GM19328 (cell line): ENCODE measurements around the gene BABAM2.
"Not testable (repeated sequence)": the region's sequence is repeated elsewhere in the genome, so short reads cannot be mapped to it uniquely, and the experiment has no call there.

Experiments used
- ATAC-seq: cut with Tn5 transposase; IDR thresholded peaks from one replicate; pipeline ENCODE4 v1.9.1; 2021; ENCODE audit warnings: mild to moderate bottlenecking, moderate library complexity; ENCODE audit not compliant: unreplicated experiment

BABAM2 gene

DNA sequence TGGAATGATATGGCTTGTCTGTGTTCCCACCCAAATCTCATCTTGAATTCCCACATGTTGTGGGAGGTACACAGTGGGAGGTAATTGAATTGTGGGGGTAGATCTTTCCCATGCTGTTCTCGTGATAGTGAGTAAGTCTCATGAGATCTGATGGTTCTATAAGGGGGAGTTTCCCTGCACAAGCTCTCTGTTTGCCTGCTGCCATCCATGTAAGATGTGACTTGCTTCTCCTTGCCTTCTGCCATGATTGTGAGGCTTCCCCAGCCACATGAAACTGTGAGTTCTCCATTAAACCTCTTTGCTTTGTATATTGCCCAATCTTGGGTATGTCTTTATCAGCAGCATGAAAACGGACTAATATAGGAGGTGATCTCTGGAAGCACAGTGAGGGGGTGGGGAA, 78.4 kb downstream of the BABAM2 start:
- not testable (repeated sequence) for ATAC-seq

DNA sequence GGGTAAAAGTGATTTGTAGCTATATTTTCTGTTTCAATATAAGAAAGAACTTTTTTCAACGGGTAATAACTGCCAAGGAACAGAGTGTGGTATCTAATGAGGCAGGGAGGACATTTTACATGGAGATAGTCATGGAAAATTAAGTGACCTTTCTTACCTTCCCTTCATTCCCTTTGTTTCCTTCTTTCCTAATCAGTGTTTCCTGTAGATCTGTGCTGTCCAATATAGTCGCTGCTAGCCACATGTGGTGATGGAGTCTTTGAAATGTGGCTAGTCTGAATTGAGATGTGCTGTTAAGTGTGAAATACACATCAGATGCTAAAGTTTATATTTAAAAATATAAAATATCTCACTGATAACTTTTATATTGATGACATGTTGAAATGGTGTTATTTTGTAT, 81.8 kb downstream of the BABAM2 start:
- no peak for ATAC-seq

DNA sequence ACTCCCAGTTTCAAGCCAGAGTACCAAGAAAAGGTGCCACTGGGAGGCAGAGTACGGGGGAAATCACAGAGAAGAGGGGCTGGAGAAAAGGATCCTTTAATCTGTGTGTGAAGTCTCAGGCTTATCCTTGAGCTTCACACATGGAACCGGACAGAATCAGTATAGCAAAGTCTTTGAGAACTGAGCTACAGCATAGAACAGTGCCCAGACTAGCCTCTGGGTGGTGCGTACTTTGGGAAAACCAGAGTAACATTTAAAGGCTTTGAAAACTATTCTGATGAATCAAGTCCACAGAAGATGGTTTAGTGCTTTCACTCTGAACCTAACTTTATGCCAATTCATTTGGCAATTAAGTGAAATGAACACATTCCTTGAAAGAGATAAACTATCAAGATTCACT, 83.1 kb downstream of the BABAM2 start:
- ATAC-seq, result no peak

DNA sequence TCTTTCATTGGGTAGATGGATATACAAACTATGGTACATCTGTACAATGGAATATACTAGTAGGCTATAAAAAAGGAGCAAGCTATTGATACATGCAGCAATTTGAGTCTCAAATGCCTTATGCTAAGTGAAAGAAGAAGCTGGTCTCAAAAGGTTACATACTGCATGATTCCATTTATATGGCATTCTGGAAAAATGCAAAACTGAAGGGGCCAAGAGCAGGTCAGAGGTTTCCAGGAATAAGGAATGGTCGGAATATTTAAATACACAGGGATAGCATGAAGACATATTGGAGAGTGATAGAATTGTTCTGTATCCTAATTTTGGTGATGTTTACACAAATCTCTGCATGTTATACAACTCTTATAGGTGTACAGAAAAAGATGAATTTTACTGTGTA, 85.8 kb downstream of the BABAM2 start:
- no peak for ATAC-seq

DNA sequence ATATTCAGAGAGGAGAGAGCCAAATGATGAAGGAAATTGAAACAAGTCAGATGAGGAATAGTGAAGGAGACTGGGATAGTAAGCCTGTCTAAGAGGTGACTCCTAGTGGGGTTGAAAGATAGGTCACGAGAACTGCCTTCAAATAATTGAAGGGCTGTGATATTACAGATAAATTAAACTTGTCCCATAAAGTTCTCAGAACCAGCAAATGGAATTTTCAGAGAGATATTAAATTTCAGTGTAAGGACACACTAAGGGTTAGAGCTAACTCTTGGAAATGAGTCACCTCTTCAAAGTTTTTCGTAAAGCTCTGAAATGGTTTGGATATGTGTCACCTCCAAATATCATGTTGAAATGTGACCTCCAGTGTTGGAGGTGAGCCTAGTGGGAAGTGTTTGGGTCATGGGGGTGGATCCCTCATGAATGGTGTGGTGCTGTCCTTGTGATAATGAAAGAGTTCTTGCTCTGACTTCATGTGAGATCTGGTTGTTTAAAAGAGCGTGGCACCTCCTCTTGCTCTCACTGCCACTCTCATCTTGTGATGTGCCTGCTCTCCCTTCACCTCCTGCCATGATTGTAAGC, 87.3 kb downstream of the BABAM2 start:
- ATAC-seq, result no peak

DNA sequence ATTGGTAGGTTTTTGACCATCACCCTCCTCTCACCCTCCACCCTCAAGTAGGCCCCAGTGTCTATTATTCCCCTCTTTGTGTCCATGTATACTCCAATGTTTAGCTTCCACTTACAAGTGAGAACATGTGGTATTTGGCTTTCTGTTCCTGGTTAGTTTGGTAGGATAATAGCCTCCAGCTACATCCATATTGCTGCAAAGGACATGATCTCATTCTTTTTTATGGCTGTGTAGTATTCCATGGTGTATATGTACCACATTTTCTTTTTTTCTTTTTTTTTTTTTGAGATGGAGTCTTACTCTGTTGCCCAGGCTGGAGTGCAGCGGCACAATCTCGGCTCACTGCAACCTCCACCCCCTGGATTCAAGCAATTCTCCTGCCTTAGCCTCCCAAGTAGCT, 88.2 kb downstream of the BABAM2 start:
- ATAC-seq, result not testable (repeated sequence)

DNA sequence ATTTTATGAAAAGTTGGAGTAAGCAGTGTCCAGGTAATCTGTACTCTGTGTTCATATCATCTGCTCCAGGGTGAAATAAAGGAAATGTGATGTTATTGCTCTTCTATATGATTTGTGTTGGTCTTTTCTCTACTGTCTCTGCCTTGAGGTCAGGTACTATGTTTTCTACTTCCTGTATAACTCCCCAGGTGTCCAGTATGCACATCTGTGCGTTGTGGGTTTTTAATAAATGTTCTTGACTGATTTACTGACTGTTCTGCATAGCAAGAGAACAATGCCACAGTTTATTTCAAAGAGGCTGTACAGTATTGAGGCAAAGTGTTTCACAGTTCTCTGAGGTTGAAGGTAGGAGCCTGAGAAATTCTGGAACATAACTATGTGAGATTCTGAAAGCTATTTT, 89.7 kb downstream of the BABAM2 start:
- no peak for ATAC-seq

DNA sequence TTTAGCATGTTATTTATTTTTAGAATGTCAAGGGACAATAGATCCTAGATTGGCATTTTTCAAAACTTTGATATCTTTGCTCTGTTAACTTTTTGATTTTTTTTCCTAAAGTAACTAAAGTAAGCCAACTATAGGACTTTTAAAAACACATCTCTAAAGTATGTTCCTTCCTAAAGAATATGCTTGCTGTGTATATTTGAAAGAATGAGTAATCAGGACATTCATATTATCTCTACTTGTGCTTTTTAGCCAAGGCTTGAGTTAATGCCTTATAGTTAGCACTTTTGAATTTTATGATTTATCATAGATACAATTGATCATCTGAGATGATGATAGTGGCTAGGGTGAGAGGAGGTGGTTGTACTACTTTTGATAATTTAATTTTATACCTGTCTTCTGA, 93.6 kb downstream of the BABAM2 start:
- ATAC-seq, result no peak

DNA sequence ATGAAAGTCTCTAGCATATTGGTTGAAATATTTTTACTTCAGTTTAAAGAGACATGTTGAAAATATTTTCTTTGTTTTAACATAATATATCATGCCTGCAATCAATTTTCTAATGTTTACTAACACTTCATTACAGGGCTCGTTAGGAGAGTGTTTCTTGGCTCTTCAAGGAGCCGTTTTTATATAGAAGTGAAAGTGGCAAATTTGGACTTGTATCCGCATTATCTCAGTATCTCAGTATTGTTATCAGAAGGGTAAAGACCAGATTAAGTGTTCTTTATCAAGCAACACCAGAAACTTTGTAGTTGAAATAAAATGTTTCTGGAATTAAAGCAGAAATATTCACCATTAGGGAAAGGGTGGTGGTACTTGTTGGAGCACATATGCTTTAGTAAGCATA, 97.8 kb downstream of the BABAM2 start:
- ATAC-seq, result no peak

DNA sequence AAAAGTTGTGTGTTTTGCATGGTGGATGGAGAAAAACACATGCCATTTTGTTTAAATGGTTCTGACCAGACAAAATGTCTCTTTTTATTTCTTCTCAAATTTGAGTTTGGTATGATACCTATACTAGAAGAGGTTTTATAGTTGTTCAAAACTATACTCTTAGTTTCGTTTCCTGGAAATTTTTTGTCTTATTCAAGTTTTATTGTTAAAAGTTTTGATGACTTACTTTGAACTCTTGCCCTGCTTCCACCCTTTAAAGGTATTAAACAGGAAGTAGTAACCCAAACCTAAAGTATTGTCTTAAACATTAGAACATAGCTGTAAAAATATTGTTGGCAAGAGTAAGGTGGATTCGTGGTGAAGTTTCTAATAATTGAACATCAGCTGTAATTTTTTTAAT, 98.2 kb downstream of the BABAM2 start:
- no peak for ATAC-seq

DNA sequence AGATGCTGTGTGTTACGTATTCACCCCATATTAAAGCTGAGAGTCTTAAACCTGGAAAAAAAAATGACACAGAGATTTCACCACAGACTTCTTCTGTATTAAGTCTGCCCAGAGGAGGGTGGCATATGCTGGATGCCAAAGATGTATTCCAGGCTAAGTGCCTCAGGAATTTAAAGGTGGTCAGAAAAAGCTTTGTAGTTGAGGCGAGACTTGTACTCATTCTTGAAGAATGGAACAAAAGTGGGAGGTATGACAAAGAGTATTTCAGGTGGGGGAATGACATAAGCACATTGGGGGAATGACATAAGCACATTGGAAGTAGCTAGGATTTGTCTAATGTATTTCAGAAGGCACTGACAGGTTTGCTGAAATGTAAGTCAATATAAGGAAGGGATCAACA, 98.6 kb downstream of the BABAM2 start:
- ATAC-seq, result no peak

DNA sequence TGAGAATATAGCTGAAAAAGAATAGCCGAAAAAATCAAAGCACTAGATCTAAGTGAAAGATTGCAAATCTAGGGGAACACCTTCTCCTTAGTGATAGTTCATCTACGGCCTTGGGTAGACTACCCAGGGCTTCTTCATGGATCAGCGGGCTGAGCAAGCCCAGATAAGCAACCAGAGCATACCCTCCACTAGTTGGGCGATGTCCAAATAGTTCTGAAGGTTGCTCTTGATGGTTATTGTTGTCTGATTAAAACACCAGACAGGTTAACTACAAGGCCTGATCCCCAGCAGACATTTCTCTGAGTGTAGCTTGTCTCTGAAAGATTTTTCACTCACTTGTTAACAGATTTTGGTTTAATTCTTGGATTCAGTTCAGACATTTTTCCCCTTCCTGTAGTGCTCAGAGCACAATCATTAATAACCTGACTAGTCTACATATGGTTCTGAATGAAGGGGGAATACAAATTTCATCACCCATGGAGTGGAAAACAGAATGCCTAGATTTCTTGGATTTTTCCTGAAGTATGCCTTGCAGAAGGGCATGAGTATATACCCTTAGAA, 99.6 kb downstream of the BABAM2 start:
- no peak for ATAC-seq

DNA sequence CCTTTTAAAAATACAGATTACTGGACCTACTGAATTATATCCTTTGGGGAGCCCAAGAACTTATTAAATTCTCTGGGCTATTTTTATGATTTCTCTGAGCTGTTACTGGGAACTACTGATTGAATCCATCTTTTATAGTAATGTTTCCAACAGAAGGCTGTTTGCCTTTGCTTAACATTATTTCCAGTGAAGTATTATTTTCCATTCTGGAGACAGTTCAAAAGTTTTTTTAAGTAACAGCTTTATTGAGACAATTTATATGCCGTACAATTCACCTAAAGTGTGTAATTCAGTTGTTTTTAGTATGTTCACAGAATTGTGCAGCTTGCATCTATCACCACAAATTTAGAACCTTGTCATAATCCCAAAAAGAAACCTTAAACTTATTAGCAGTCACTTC, 100.6 kb downstream of the BABAM2 start:
- no peak for ATAC-seq

DNA sequence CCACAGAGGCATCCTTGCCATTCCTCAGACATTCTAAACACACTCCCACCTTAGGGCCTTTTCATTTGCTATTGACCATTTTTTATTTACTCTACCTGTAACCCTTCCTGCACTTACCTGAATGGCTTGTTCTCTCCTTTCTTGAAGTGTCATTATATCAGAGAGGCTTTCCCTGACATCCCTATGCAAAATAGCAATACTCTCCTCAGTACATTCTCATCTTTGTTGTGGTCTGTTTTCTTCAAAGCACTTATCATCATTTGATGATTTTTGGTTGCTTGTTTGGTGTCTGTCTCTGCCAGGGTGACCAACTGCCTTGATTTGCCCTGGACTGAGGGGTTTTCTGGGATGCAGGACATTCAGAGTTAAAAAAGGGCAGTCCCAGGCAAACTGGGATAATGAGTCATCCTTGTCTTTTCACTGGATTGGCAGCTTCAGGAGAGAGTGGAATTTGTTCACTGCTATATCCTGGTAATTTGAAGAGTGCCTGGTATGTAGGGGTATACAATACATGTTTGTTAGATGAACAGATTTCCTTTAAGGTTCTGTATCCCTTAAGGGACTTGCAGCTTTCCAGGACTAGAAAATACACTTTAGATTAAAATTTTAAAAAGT, 102.4 kb downstream of the BABAM2 start:
- ATAC-seq, result no peak

DNA sequence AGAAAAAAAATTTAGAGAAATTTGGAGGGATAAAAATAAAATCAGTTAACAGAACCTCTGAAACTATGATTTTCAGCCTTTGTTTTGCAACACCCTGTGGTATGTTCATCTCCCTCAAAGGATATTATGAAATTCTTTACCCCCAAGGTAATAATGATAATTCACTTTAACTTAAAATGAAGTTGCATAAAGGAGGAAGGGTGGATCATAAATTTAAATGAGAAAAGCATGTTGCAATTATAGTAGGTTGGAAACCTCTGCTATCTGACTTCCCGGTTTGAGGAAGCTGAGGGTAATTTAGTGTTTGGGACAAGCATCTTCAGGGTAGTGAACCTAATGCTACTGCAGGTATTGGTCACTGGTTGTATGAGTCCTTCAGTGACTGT, 102.9 kb downstream of the BABAM2 start:
- ATAC-seq, result no peak

DNA sequence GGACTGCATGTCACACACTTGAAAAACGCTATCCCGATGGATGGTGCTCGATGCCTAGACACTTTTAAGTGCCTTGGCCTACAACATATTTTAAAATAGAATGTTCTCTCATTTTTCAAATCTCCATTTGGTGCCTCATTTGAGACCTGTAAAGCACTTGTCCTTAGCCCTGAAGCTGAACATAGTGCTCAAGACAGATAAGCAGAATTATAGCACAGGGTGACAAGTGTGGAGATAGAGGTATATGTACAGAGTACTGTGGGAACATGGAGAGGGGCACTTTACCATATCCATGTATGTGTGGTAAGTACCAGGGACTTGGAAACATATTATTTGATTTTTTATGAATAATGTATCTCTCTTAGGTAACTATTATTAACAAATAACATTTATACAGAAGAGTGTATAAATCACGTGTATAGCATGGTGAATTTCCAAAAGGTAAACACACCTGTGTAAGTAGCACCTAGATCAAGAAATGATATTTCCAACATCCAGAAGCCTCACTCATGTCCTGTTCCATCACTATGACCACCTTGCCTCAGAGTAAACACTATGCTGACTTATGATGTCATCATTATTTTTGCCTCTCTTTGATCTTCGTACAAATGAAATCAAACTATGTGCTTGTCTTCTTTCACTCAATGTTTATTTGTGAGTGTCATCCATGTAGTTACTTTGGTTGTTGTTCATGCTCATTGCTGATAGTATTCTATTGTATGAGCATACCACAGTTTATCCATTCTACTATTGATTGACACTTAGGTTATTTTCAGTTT, 103.6 kb downstream of the BABAM2 start:
- ATAC-seq, result no peak

DNA sequence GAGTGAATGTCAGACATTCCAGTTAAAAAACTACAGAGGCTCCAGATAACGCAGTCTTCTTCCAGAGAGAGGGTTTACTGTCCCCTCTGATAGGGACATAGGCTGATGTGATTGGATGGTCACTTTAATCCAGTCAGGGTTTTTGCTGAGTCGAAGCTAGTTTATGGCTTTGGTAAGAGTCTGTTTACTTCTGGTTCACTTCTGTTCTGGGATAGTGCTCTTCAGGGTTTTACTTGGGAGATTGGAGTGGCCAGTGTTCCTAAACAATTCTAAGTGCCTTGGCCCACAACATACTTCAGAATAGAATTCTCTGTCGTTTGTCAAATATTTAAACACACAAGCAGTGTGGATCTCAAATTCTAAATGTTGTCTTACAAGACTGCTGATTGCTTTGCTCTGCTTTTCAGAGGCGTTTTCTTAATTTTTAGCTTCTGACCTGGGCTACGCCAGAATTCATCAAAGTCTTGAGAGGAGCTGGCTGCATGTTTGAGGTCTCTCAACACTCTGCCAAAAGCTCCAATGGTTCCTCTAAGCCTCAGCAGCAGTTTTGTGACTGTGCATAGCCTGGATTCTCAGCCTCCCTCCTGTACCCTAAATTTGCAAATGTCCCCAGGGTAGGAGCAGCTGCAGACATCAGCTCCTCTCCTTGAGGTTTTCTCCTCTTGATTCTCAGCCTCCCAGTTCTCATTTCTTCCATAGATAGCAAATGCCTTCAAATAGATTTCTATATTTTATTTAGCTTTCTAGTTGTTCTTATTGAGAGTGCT, 105.8 kb downstream of the BABAM2 start:
- ATAC-seq, result no peak

DNA sequence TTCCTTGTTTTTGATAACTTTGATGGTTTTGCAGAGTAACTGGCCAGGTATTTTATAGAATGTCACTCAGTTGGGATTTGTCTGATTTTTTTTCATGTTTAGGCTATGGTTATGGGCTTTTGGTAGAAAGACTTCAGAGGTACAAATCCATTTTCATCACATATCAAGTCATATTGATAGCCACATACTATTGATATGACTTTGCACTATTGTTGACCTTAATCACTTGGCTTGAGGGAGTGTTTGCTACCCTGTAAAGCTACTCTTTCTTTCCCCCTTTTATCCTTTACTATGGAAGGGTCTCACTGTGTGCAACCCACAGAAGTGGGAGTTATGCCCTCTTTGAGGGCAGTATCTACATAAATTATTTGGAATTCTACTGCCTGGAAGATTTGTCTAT, 109.8 kb downstream of the BABAM2 start:
- no peak for ATAC-seq

DNA sequence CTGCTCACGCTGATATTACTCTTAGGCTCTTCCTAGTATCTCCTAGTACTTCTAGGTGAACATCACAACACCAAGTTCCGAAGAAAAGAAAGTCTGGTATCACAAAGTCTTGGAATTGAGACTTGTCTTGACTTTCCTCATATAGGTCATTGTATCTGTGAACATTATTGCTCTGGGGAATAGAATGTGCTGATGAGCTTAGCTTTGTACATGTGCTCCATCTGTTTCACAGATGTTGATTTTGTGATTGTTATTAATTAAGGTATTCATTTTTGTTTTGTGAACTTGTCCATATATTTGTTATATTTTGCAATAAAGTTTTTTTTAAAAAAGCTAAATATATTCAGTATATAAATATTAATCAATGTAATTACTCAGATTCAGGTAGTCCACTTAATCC, 111.7 kb downstream of the BABAM2 start:
- no peak for ATAC-seq

DNA sequence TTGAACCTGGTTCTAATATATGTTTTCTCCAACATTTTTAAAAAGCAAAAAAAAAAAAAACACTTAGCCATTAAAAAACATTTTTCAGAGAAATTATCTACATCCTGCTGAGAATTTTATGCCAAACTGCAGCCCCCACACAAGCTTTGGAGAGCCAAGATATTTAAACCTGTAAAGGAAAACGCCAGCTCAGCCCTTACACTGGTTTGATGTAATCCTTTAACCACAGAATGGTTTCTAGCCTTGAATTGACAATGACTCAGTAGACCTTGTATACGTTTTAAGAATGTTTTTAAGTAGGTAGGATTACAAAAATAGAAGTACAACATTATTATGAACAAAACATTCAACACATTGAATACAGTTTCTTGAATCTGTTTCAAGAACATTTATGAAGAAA, 113.6 kb downstream of the BABAM2 start:
- no peak for ATAC-seq

DNA sequence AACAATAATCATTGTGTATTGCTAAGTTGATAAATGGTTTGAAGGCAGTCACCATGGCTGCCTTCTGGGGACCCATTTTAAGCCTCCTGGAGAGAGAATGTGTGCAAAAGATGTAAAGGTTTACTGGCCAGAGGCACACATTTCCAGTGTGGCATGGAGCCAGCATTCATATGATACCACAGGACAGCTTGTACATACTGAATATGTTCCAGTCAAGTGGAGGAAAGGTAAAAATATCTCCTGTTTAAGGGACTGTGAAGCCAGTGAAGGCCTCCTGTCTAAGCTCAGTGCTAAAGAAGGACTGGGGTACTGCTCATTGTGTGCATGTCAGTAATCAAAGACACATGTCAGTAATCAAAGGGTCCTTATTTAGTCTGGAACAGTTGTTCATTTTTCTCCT, 119.2 kb downstream of the BABAM2 start:
- no peak for ATAC-seq
